ENCODE measurements around the gene PTGER2. TPM values are rescaled to one million over a fixed set of nuclear protein-coding genes. Genes with fewer than 3 reads are reported as not detected.

The PTGER2 gene
- total RNA-seq, 1 donor from 2014 or later, result under 0.01 TPM

- Histone ChIP-seq H3K36me3 (ENCODE audit: control insufficient read depth, insufficient read depth, low read length) (no peaks in the 10 kb centered on the region), H3K4me3 (ENCODE audit: low read depth, low read length) (no peak overlapping the region), H3K27me3 (ENCODE audit: control insufficient read depth, insufficient read depth, low read length) (no peaks in the 10 kb centered on the region)
- no peak for FAIRE-seq
- no peak for TF ChIP-seq CTCF (IDR thresholded peaks at IDR 0.05; ENCODE audit: insufficient read depth, low read length, severe bottlenecking)
- no peak for DNase-seq (ENCODE audit: low read depth)
Measured at GRCh38 chr14:52333108-52333507, 19.0 kb downstream of the PTGER2 start.

GRCh38 chr14:52333823-52334657 lies 19.9 kb downstream of the PTGER2 start:
- TF ChIP-seq CTCF (IDR thresholded peaks at IDR 0.05; ENCODE audit: insufficient read depth, low read length, severe bottlenecking), result no peak
- Histone ChIP-seq H3K36me3 (ENCODE audit: control insufficient read depth, insufficient read depth, low read length) (no peaks in the 10 kb centered on the region), H3K27me3 (ENCODE audit: control insufficient read depth, insufficient read depth, low read length) (no peaks in the 10 kb centered on the region), H3K4me3 (ENCODE audit: low read depth, low read length) (no peak overlapping the region)
- no peak for FAIRE-seq
- DNase-seq (ENCODE audit: low read depth), result no peak

- Histone ChIP-seq H3K4me3 (ENCODE audit: low read depth, low read length) (no peak overlapping the region), H3K27me3 (ENCODE audit: control insufficient read depth, insufficient read depth, low read length) (no peaks in the 10 kb centered on the region), H3K36me3 (ENCODE audit: control insufficient read depth, insufficient read depth, low read length) (no peaks in the 10 kb centered on the region)
- TF ChIP-seq CTCF (IDR thresholded peaks at IDR 0.05; ENCODE audit: insufficient read depth, low read length, severe bottlenecking), result no peak
- FAIRE-seq (no peak), DNase-seq (ENCODE audit: low read depth) (no peak)
Measured at GRCh38 chr14:52336241-52336640, 22.1 kb downstream of the PTGER2 start.

- FAIRE-seq (no peak), DNase-seq (ENCODE audit: low read depth) (peak; percentile 90)
- no peaks in the 10 kb centered on the region for H3K36me3 ChIP-seq (ENCODE audit: control insufficient read depth, insufficient read depth, low read length)
- no peaks in the 10 kb centered on the region for H3K27me3 ChIP-seq (ENCODE audit: control insufficient read depth, insufficient read depth, low read length)
- no peak for TF ChIP-seq CTCF (IDR thresholded peaks at IDR 0.05; ENCODE audit: insufficient read depth, low read length, severe bottlenecking)
- no peak overlapping the region for H3K4me3 ChIP-seq (ENCODE audit: low read depth, low read length)
Measured at GRCh38 chr14:52338051-52338681, 24.1 kb downstream of the PTGER2 start.

- DNase-seq (ENCODE audit: low read depth) (no peak), FAIRE-seq (no peak)
- Histone ChIP-seq H3K36me3 (ENCODE audit: control insufficient read depth, insufficient read depth, low read length) (no peaks in the 10 kb centered on the region), H3K4me3 (ENCODE audit: low read depth, low read length) (no peak overlapping the region), H3K27me3 (ENCODE audit: control insufficient read depth, insufficient read depth, low read length) (no peaks in the 10 kb centered on the region)
- TF ChIP-seq CTCF (IDR thresholded peaks at IDR 0.05; ENCODE audit: insufficient read depth, low read length, severe bottlenecking), result no peak
Measured at GRCh38 chr14:52339262-52339661, 25.1 kb downstream of the PTGER2 start.

All from bronchial epithelial cell (primary cell).